HG03175 (cell line): ENCODE measurements around the gene DAPK1.

Experiments used
- ATAC-seq: cut with Tn5 transposase; IDR thresholded peaks from one replicate; pipeline ENCODE4 v1.9.1; 2021; ENCODE audit warnings: mild to moderate bottlenecking, moderate library complexity; ENCODE audit not compliant: unreplicated experiment

Gene DAPK1

GRCh38 chr9:87516222-87516925 is 18.7 kb downstream of the DAPK1 start:
- no peak for ATAC-seq

GRCh38 chr9:87516926-87517290 is 19.2 kb downstream of the DAPK1 start:
- ATAC-seq = no peak

DNA sequence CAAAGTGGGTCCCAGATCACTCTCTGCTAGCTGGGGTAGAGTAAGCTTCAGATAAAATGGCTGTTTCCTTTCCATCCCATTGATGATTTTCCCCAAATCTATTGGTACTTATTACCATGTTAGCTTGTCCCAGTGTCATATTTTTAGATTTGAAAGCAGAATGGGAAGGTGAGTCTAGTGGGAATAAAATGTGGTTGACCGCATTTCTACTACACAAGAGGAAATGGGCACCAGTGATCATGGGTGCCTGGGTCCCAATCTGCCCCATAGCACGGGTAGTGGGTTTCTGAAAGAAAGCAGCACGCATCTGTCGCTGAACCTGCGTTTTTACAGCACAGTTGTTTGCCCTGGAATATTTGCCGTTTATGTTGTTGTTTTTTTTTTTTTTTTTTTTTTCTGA is 20.1 kb downstream of the DAPK1 start:
- no peak for ATAC-seq

GRCh38 chr9:87518702-87519335 is 21.2 kb downstream of the DAPK1 start:
- ATAC-seq = no peak

- ATAC-seq = no peak
Observed at GRCh38 chr9:87519461-87519860, 21.8 kb downstream of the DAPK1 start.

DNA sequence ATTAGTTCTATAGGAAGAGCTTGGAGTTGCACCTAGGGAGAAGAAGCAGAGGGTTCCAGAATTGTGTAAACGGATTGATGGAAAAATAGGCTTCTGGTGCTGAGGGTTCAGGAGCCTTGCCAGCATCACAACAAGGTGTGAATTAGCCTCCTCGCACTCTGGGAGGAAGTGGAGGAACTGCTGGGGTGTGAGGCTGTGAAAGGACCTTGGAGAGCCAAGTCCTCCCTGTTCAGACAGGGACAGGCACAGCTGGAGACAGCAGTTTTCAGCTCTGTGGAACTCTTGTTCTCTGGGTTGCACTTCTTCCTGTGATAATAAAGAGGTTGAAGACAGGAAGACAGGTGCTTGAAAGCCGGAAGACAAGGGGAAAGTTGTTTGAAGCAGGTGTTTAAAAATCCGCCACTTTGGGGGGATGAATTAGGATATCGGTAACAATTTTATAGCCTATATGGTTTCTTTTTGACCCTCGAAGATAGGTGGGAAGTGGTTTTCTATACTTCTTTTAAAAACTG is 22.6 kb downstream of the DAPK1 start:
- ATAC-seq = no peak

DNA sequence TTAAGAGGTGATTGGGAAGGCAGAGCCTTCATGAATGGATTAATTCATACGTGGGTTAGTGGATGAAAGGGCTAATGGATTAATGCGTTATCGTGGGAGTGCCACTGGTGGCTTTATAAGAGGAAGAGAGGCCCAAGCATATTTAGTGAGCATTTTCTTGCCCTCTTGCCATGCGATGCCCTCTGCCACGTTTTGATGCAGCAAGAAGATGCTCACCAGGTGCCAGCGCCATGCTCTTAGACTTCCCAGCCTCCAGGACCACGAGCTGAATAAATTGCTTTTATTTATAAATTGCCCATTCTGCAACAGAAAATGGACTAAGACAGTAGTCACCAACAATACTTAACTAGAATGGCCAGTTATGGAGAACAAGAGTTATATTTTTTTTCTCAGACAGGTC is 24.2 kb downstream of the DAPK1 start:
- ATAC-seq = no peak

DNA sequence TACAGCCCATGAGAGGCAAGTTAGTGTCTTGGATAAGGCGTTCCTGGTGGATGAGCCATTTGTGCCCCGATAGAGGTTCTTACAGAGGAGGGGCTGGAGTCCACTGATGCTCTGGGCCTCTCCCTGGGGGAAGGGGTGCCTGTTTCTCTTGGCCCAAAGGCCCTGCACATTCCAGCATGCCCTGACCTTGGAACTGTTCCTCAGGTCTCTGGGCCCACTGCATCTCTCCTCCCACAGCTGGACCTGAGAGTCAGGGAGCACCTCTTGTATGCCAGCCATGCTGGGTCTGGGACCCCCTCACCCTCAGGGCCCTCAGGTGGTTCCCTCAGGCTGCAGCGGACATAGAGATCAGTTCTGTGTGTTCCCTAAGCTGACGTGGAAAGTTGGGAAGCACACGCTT is 26.4 kb downstream of the DAPK1 start:
- no peak for ATAC-seq

DNA sequence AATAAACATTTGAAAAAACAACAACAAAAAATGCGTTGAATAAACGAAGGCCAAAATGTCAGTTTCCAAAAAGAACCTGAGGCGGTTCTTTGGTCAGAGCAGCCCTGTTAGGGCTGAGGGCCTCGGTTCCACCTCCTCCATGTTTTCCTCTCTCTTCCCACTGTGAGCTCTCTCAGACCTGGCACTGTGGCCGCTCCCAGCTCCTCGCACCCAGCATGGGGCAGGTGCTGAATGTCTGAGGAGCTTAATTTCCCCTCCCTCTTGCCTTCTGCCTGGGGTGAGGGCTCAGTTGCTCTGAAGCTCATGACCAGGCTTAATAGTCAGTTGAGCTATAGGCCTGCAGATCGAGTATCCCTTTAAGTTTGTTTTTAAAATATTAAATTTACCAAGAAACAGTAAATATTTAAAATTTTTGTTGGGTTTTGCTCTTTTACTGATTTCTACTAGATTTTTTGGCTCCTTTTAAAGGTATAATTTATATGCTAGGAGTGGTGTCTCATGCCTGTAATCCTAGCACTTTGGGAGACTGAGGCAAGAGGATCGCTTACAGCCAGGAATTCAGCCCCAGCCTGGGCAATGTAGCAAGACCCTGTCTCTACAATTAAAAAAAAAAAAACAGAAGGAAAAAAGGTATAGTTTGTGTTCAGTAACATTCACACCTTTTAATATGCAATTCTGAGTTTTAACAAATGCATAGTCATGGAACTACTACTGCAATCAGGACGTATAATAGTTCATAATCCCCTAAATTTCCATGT is 28.1 kb downstream of the DAPK1 start:
- no peak for ATAC-seq

- no peak for ATAC-seq
Observed at GRCh38 chr9:87527211-87527916, 29.7 kb downstream of the DAPK1 start.

DNA sequence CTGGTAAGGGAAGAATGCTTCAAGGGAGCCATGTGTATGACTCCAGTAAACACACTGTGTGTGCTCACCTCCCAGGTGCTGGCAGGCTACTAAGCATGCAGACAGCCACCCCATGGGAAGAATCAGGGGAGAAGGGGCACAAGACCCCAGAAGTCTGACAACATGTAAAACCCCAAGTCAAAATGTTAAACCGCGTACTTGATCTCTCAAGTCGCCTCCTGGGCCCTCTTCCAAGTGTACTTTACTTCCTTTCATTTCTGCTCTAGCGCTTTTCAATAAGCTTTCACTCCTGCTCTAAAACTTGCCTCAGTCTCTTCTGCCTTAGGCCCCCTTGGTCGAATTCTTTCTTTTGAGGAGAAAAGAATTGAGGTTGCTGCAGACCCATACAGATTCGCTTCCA is 31.3 kb downstream of the DAPK1 start:
- no peak for ATAC-seq

GRCh38 chr9:87529671-87530070 is 32.0 kb downstream of the DAPK1 start:
- ATAC-seq = no peak

GRCh38 chr9:87530716-87531115 is 33.0 kb downstream of the DAPK1 start:
- no peak for ATAC-seq

GRCh38 chr9:87531370-87532295 is 34.0 kb downstream of the DAPK1 start:
- no peak for ATAC-seq

- ATAC-seq = no peak
Observed at GRCh38 chr9:87533271-87533670, 35.6 kb downstream of the DAPK1 start.

GRCh38 chr9:87534036-87534435 is 36.4 kb downstream of the DAPK1 start:
- no peak for ATAC-seq

DNA sequence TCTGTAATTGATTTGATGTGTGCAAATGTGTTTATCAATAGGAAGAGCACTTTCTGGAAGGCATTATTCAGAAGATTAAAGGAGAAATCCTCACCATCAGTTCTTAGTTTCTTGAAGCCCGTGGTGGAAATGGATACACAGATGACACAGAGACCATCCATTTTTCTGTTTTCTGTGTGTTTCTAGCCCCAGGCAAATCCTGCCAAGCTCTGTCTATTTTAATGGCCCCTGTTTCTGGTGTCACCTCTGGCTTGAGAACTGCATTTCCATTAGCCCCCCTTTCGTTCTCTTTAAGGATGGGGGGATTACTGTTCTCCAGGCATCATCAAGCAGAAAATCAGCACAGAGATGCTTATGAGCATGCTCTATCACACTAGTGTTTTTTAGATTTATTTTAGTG is 37.3 kb downstream of the DAPK1 start:
- ATAC-seq = no peak

DNA sequence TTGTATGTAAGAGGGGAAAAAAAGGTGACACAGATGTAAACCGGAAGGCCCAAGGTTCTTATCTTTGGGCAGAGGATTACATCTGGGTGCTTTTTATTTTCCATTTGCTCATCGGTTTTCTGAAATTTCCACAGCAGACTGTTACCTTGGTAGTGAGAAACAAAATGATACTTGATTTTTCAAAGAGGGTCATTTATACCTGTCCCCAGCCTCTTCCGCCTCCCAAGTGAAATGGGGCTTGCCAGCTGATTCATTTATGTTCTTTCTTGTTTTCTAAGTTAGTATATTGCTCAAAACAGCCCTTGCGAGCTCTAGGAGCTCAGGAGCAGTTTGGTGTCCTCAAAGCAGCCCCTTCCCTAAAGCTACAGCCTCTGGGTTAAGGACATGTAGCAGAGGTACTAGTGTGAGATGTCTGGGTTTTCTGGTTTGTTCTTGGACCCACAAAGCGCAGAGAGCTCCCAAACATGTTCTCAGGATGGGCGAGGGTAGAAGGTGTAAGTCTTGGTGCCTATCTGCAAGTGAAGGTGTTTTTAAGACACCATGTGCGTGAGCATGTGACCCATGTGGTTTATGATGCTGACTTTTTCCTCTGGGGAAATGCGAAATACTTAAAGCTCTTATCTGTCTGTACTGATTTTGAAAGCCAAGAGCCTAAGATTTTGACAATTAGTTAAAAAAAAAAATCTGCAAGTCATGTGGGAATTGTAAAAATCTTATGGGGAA is 38.3 kb downstream of the DAPK1 start:
- peak; percentile 80 for ATAC-seq

DNA sequence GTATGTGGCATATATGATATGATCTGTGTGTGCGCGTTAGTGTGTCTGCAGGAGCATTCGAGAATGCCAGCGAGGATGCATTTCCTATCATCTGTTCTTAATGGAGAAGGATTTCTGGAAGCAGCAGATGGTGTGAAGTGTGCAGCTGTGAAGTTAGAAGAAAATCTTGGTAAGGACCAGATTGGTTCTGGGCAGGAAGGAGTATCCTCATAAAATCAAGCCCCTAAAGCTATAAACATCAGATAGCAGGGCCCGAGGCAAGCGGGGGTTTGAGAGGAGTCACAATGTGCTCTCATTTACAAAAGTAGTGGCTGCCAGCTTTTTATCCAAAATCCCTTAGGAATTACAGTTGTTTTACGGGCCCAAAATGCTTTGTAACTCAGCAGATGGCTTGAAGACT is 40.0 kb downstream of the DAPK1 start:
- ATAC-seq = no peak
